Mammary epithelial cell (primary cell): ENCODE measurements around the gene CNNM3.

Experiments used
- EZH2 ChIP-seq: IDR thresholded peaks from 2 replicates; pipeline ENCODE4 v1.6.1; 2012; ENCODE audit warnings: low read length, inconsistent platforms, borderline replicate concordance
- TF ChIP-seq, protein P1 (sequence below), 2 donors: IDR thresholded peaks in 1 of 2; conservative IDR thresholded peaks in 1 of 2; 2 replicates each; pipeline ENCODE4 v1.5.1; 2011 to 2012; ENCODE audit warnings: inconsistent platforms in 2 of 2, low read length in 2 of 2, mild to moderate bottlenecking in 2 of 2, control low read depth in 1 of 2, low read depth in 1 of 2; ENCODE audit not compliant: insufficient read depth in 1 of 2; ENCODE audit errors: extremely low read depth in 1 of 2

DNA sequence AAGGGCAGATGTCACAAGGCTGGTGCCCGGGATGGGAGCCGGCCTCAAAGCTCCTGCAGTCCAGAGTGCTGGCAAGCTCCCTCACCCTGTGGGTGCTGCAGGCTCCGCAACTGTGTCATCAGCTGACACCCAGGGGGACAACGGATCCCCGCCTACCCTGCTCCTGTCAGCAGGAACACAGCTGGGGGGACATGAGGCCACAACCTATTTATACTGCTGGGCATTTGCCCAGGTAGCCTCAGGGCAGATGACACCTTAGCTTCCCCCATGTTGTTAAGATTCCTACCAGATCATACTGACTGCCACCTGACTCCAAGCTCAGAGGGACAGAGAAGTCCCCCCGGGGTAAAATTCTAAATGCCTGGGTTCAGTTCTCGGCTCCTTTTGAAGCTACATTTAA is 26.5 kb downstream of the CNNM3 start:
- TF ChIP-seq, protein P1, sequence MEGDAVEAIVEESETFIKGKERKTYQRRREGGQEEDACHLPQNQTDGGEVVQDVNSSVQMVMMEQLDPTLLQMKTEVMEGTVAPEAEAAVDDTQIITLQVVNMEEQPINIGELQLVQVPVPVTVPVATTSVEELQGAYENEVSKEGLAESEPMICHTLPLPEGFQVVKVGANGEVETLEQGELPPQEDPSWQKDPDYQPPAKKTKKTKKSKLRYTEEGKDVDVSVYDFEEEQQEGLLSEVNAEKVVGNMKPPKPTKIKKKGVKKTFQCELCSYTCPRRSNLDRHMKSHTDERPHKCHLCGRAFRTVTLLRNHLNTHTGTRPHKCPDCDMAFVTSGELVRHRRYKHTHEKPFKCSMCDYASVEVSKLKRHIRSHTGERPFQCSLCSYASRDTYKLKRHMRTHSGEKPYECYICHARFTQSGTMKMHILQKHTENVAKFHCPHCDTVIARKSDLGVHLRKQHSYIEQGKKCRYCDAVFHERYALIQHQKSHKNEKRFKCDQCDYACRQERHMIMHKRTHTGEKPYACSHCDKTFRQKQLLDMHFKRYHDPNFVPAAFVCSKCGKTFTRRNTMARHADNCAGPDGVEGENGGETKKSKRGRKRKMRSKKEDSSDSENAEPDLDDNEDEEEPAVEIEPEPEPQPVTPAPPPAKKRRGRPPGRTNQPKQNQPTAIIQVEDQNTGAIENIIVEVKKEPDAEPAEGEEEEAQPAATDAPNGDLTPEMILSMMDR (conservative IDR thresholded peaks at IDR 0.05 in 1 of 2, IDR thresholded peaks at IDR 0.05 in 1 of 2; ENCODE audit: extremely low read depth in 1 of 2, insufficient read depth in 1 of 2, low read depth in 1 of 2, low read length in 2 of 2) = no peak
- no peak for TF ChIP-seq EZH2
